ENCODE results near the gene ENO1. TPM values are rescaled to one million over a fixed set of nuclear protein-coding genes. Genes with fewer than 3 reads are reported as not detected.

The ENO1 gene
- total and polyA plus RNA-seq, 9 of the 15 experiments (the other 6 are each of a cell fraction or from before 2014, with no cell fraction given) = 2,249 to 7,472 (median 2,868) TPM

- TF ChIP-seq ZBTB7A (IDR thresholded peaks at IDR 0.05; ENCODE audit: borderline replicate concordance, control insufficient read depth, low read depth, low read length) (0 out of 2 replicates have a peak, but pooled peaks have one; percentile 9), MAFG (tag; conservative IDR thresholded peaks at IDR 0.05) (peak; percentile 27), ETV1 (tag; conservative IDR thresholded peaks at IDR 0.05; ENCODE audit: low read depth) (peak; percentile 60; the same call in 1 of the 2 replicates), SPI1 (IDR thresholded peaks at IDR 0.05; ENCODE audit: borderline replicate concordance, low read depth, low read length) (peak; percentile 23; the same call in 1 of the 2 replicates), TEAD4 (IDR thresholded peaks at IDR 0.05; ENCODE audit: low read length) (peak; percentile 91), TEAD4 (CRISPR knock-in tag; IDR thresholded peaks at IDR 0.05; ENCODE audit: borderline replicate concordance) (no peak), ZFP91 (CRISPR knock-in tag; IDR thresholded peaks at IDR 0.05) (0 out of 2 replicates have a peak, but pooled peaks have one; percentile 43), MAX (CRISPR knock-in tag; IDR thresholded peaks at IDR 0.05) (peak; percentile 36; the same call in 1 of the 2 replicates), MEIS2 (IDR thresholded peaks at IDR 0.05; ENCODE audit: partially characterized antibody) (peak; percentile 90), RUNX1 (IDR thresholded peaks at IDR 0.05; ENCODE audit: low read depth) (peak; percentile 78; the same call in 1 of the 2 replicates), PHB2 (IDR thresholded peaks at IDR 0.05; ENCODE audit: low read depth) (no peak), TRIM28 (IDR thresholded peaks at IDR 0.05) (no peak), YY1 (IDR thresholded peaks at IDR 0.05; ENCODE audit: borderline replicate concordance in 1 of 3, control insufficient read depth in 1 of 3, extremely low read depth in 1 of 3, insufficient read depth in 3 of 3, insufficient read length in 1 of 3, insufficient replicate concordance in 2 of 3, low read depth in 1 of 3, low read length in 2 of 3) (peak in 1 of 3 experiments; percentile 45), NFE2 (IDR thresholded peaks at IDR 0.05; ENCODE audit: low read depth) (peak; percentile 67), EP300 (IDR thresholded peaks at IDR 0.05; ENCODE audit: low read length) (peak; percentile 75), ZBTB17 (CRISPR knock-in tag; IDR thresholded peaks at IDR 0.05) (0 out of 2 replicates have a peak, but pooled peaks have one; percentile 26), NR2C2 (CRISPR knock-in tag; IDR thresholded peaks at IDR 0.05) (peak; percentile 82), NR2C2 (tag; IDR thresholded peaks at IDR 0.05) (peak; percentile 79), ATF3 (IDR thresholded peaks at IDR 0.05) (no peak; the same call in 1 of the 2 replicates), ATF3 (CRISPR knock-in tag; conservative IDR thresholded peaks at IDR 0.05) (0 out of 2 replicates have a peak, but pooled peaks have one; percentile 34), CBX3 (IDR thresholded peaks at IDR 0.05; ENCODE audit: borderline replicate concordance in 1 of 2, low read length in 2 of 2) (peak in 1 of 2 experiments; percentile 30; a peak in 1 of 3 replicates), MAFK (IDR thresholded peaks at IDR 0.05; ENCODE audit: low read length) (peak; percentile 75; the same call in 1 of the 2 replicates), MTF1 (CRISPR knock-in tag; IDR thresholded peaks at IDR 0.05; ENCODE audit: borderline replicate concordance) (no peak), NFE2L1 (tag; IDR thresholded peaks at IDR 0.05; ENCODE audit: borderline replicate concordance, low read depth) (no peak), BDP1 (IDR thresholded peaks at IDR 0.05; ENCODE audit: insufficient read depth, insufficient read length) (no peak), PKNOX1 (IDR thresholded peaks at IDR 0.05) (peak; percentile 91)
Observed at GRCh38 chr1:8858112-8858668, 20.3 kb downstream of the ENO1 start (continued).
